ENCODE measurements around the gene WSB1.

The WSB1 gene

DNA sequence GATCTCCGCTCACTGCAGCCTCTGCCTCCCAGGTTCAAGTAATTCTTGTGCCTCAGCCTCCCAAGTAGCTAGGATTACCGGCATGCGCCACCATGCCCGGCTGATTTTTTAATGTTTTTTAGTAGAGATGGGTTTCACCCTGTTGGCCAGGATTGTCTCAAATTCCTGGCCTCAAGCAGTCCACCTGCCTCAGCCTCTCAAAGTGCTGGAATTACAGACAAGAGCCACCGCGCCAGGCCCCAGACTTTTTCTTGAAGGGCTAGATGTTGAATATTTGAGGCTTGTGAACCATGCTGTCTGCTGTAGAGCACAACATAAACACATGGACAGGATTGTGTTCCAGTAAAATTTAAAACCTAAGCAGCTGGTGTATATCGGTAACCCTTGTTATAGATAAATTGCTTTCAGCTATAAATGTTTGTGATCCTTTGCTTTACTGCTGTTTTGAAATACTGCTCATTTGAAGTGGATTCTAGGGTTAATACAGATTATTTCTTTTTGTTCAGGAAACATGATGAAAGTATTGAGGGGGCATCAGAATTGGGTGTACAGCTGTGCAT, 12.4 kb downstream of the WSB1 start:
- Histone ChIP-seq H3K9ac (ENCODE audit: low read length) (no peak overlapping the region), H3K27me3 (ENCODE audit: control insufficient read depth, insufficient read depth, low read length) (no peaks in the 10 kb centered on the region), H3K4me1 (ENCODE audit: control insufficient read depth, insufficient read depth, low read length) (peaks cover 6% of the 10 kb centered on the region), H3K4me3 (ENCODE audit: low read length) (no peak overlapping the region), H3K36me3 (ENCODE audit: control insufficient read depth, insufficient read depth, low read length) (peaks cover 23% of the 10 kb centered on the region), H3K27ac (ENCODE audit: low read depth, low read length) (no peak overlapping the region)

DNA sequence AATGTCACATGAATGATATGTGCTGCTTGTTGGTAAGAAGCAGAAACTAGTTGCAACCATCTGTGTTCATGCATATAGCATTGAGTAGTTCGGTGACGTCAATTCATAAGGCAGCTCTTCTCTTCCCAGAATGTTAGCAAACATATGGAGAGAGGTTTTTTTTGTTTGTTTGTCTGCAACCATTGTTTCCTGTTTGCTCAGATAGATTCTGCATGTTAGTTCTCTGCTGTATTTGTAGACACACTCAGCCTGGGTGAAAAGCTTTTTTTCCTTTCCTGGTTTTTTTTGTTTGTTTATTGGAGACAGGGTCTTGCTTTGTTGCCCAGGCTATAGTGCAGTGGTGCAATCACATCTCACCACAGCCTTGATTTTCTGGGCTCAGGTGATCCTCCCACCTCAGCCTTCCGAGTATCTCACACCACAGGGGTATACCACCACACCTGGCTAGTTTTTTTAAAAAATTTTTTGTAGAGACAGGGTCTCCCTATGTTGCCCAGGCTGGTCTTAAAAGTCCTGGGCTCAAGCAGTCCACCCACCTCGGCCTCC, 16.7 kb downstream of the WSB1 start:
- Histone ChIP-seq H3K36me3 (ENCODE audit: control insufficient read depth, insufficient read depth, low read length) (peaks cover 34% of the 10 kb centered on the region), H3K27ac (ENCODE audit: low read depth, low read length) (no peak overlapping the region), H3K4me3 (ENCODE audit: low read length) (no peak overlapping the region), H3K9ac (ENCODE audit: low read length) (no peak overlapping the region), H3K27me3 (ENCODE audit: control insufficient read depth, insufficient read depth, low read length) (no peaks in the 10 kb centered on the region), H3K4me1 (ENCODE audit: control insufficient read depth, insufficient read depth, low read length) (peaks cover 11% of the 10 kb centered on the region)

DNA sequence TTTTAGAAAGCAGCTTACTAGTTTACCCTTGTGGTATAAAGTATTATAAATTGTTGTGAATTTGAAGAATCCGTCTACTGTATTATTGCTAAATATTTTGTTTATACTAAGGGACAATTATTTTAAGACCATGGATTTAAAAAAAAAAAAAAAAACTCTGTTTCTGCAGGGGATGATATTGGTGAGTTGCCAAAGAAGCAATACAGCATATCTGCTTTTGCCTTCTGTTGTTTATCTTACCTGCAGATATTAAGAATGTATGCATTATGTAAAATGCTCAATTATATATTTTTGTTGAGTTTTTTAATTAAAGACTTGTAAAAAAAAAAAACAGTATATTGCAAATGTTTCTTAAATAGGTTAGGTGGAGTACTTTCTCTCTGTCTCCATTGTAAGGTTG, 19.4 kb downstream of the WSB1 start:
- H3K4me3 ChIP-seq (ENCODE audit: low read length) = no peak overlapping the region
- no peak overlapping the region for H3K9ac ChIP-seq (ENCODE audit: low read length)
- H3K36me3 ChIP-seq (ENCODE audit: control insufficient read depth, insufficient read depth, low read length) = peaks cover 29% of the 10 kb centered on the region
- peaks cover 14% of the 10 kb centered on the region for H3K4me1 ChIP-seq (ENCODE audit: control insufficient read depth, insufficient read depth, low read length)
- peak overlapping the region; percentile 30 for H3K27ac ChIP-seq (ENCODE audit: low read depth, low read length)
- H3K27me3 ChIP-seq (ENCODE audit: control insufficient read depth, insufficient read depth, low read length) = no peaks in the 10 kb centered on the region

DNA sequence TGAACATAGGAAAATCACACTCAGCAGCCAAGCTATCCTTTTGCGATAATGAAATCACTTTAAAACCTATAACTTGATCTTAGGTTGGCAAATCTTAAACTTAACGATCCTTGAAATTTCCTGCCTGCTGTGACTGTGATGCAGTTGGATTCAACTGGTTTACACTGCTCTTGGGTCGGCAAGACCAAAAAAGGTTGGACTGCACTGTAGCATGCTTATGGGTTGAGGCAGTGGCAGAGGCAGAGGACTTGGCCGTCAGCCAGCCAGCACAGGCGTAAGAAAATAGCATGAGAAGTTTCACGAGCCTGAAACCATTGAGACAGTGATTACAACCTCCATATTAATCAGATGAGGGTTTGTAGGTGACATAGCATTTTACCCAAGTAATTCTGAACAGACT, 21.4 kb downstream of the WSB1 start:
- Histone ChIP-seq H3K36me3 (ENCODE audit: control insufficient read depth, insufficient read depth, low read length) (peaks cover 25% of the 10 kb centered on the region), H3K9ac (ENCODE audit: low read length) (no peak overlapping the region), H3K4me3 (ENCODE audit: low read length) (no peak overlapping the region), H3K4me1 (ENCODE audit: control insufficient read depth, insufficient read depth, low read length) (peaks cover 25% of the 10 kb centered on the region), H3K27ac (ENCODE audit: low read depth, low read length) (peak overlapping the region; percentile 96), H3K27me3 (ENCODE audit: control insufficient read depth, insufficient read depth, low read length) (no peaks in the 10 kb centered on the region)

DNA sequence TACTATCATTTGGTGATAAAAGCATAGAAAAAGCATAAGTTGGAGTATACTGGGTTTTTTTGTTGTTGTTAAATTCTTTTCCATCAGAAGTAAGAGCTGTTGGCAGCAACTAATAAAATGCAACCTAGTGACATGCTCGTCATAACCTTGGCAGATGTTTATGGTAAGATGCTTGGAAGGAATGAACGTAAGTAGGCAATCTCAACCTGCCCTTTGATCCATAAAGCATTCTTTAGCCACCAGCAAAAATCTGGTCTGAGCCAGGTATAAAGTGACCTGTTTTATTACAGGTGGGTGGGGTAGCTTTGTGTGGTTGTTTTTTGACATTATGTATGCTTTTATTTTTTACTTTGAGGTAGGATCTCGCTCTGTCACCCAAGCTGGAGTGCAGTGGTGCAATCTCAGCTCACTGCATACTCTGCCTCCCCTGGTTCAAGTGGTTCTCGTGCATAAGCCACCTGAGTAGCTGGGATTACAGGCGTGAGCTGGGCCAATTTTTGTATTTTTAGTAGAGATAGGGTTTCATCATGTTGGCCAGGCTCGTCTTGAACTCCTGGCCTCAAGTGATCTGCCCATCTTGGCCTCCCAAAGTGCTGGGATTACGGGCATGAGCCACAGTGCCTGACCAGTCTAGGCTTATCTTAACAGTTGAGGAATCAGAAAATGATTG, 22.0 kb downstream of the WSB1 start:
- Histone ChIP-seq H3K4me3 (ENCODE audit: low read length) (peak overlapping the region; percentile 14), H3K36me3 (ENCODE audit: control insufficient read depth, insufficient read depth, low read length) (peaks cover 20% of the 10 kb centered on the region), H3K9ac (ENCODE audit: low read length) (no peak overlapping the region), H3K27ac (ENCODE audit: low read depth, low read length) (peak overlapping the region; percentile 96), H3K27me3 (ENCODE audit: control insufficient read depth, insufficient read depth, low read length) (no peaks in the 10 kb centered on the region), H3K4me1 (ENCODE audit: control insufficient read depth, insufficient read depth, low read length) (peaks cover 27% of the 10 kb centered on the region)

DNA sequence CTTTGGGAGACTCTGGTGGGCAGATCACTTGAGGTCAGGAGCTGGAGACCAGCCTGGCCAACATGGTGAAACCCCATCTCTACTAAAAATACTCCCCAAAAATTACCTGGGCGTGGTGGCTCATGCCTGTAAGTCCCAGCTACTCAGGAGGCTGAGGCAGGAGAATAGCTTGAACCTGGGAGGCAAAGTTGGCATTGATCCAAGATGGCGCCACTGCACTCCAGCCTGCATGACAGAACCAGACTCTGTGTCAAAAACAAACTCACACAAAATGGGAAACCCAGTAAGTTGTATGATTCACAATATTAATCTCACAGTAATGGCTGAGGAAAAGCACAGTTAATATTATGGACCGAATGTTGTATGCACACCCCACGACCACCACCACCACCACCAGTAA, 24.3 kb downstream of the WSB1 start:
- peaks cover 7% of the 10 kb centered on the region for H3K36me3 ChIP-seq (ENCODE audit: control insufficient read depth, insufficient read depth, low read length)
- H3K27ac ChIP-seq (ENCODE audit: low read depth, low read length) = no peak overlapping the region
- no peak overlapping the region for H3K4me3 ChIP-seq (ENCODE audit: low read length)
- no peaks in the 10 kb centered on the region for H3K27me3 ChIP-seq (ENCODE audit: control insufficient read depth, insufficient read depth, low read length)
- no peak overlapping the region for H3K9ac ChIP-seq (ENCODE audit: low read length)
- peaks cover 27% of the 10 kb centered on the region for H3K4me1 ChIP-seq (ENCODE audit: control insufficient read depth, insufficient read depth, low read length)

DNA sequence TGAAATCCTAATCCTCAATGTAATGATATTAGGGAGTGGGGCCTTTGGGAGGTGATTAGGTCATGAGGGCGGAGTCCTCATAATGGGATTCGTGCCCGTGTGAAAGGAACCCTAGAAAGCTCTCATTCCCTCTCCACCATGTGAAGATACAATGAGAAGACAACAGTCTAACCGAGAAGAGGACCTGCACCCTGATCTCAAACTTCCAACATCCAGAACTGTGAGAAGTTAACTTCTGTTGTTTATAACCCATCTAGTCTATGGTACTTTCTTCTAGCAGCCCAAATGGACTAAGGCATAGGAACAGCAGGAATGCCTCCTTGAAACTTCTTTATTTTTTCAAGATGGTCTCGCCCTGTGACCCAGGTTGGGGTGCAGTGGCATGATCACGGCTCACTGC, 24.7 kb downstream of the WSB1 start:
- Histone ChIP-seq H3K4me1 (ENCODE audit: control insufficient read depth, insufficient read depth, low read length) (peaks cover 30% of the 10 kb centered on the region), H3K36me3 (ENCODE audit: control insufficient read depth, insufficient read depth, low read length) (peaks cover 7% of the 10 kb centered on the region), H3K27ac (ENCODE audit: low read depth, low read length) (peak overlapping the region; percentile 23), H3K27me3 (ENCODE audit: control insufficient read depth, insufficient read depth, low read length) (no peaks in the 10 kb centered on the region), H3K9ac (ENCODE audit: low read length) (no peak overlapping the region), H3K4me3 (ENCODE audit: low read length) (no peak overlapping the region)

DNA sequence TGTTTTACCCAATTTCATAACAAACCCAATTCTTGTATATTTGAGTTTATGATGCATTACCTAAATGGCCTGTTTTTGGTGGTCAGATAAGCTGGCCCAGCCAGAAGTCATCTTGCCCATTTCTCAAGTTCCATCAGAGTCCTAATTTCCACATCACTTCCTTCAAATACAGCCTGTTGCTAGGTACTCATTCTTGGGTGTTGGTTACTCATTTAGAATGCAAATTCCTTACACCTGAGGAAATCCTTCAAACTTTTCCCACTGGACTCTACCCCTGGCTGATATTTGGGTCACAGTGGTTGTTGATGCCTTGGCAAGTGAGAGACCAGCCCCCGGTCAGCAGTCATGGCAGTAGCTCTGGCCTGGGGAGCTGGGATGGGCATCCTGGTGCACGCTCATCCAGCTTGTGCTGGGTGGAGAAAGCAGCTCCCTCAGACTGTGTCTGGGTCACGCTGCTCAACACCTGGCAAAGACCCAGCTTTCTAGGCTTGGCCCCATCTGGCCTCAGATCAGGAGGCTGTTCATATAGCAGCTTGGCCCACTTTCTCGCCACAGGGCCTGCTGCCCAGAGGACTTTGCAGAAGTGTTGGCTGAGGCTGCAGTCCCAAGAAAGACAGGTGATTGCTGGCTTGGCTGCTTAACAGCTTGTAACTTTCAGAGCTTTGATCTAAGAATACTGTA, 25.8 kb downstream of the WSB1 start:
- peak overlapping the region; percentile 84 for H3K27ac ChIP-seq (ENCODE audit: low read depth, low read length)
- H3K9ac ChIP-seq (ENCODE audit: low read length) = no peak overlapping the region
- H3K36me3 ChIP-seq (ENCODE audit: control insufficient read depth, insufficient read depth, low read length) = peaks cover 4% of the 10 kb centered on the region
- H3K27me3 ChIP-seq (ENCODE audit: control insufficient read depth, insufficient read depth, low read length) = no peaks in the 10 kb centered on the region
- peaks cover 35% of the 10 kb centered on the region for H3K4me1 ChIP-seq (ENCODE audit: control insufficient read depth, insufficient read depth, low read length)
- no peak overlapping the region for H3K4me3 ChIP-seq (ENCODE audit: low read length)

DNA sequence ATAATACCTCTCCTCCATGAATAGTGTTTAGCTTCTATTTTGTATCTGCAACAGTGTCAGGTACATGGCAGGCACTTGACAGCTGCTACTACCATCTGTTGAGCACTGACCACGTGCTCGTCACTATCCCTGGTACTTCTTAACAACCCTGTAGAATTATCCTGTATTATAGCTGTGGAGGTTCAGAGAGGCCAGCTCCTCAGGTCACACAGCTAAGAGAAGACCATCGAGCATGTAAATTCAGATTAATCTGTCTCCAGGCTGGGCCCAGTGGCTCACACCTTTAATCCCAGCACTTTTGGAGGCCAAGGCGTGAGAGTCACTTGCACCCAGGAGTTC, 26.3 kb downstream of the WSB1 start:
- Histone ChIP-seq H3K27me3 (ENCODE audit: control insufficient read depth, insufficient read depth, low read length) (no peaks in the 10 kb centered on the region), H3K27ac (ENCODE audit: low read depth, low read length) (peak overlapping the region; percentile 84), H3K4me3 (ENCODE audit: low read length) (no peak overlapping the region), H3K36me3 (ENCODE audit: control insufficient read depth, insufficient read depth, low read length) (peaks cover 4% of the 10 kb centered on the region), H3K9ac (ENCODE audit: low read length) (no peak overlapping the region), H3K4me1 (ENCODE audit: control insufficient read depth, insufficient read depth, low read length) (peaks cover 31% of the 10 kb centered on the region)

DNA sequence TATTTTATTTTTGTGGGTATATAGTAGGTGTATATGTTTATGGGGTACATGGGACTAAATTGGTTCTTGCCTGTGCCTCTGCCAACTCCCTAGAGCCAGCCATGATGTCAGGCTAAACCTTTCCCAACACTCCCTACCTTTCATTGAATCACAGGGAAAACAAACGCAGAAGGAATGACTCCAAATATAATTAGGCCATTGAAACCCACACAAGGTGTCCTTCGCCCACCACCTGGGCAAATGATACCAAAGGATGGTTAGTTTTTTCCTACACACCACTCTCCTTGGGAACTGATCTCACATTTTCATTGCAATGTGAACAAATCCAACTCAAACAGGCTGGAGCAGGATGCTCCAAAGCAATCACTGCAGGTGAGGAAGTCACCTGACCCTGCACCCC, 27.5 kb downstream of the WSB1 start:
- H3K4me1 ChIP-seq (ENCODE audit: control insufficient read depth, insufficient read depth, low read length) = peaks cover 21% of the 10 kb centered on the region

DNA sequence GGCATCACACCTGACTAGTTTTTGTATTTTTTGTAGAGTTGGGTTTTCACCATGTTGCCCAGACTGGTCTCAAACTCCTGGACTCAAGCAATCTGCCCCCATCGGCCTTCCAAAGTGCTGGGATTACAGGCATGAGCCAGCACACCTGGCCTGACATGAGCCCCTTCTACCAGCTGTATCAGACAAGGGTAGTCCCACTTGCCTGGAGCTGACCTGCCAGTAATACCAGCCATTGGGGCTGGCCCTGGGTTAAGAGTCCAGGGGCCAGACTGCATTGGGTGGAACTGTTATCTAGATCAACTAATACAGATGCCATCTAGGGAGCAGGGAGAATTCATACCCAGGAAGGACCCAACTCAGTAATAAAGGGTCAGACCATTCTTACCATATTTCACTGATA, 28.1 kb downstream of the WSB1 start:
- H3K27ac ChIP-seq (ENCODE audit: low read depth, low read length) = no peak overlapping the region
- peaks cover 4% of the 10 kb centered on the region for H3K36me3 ChIP-seq (ENCODE audit: control insufficient read depth, insufficient read depth, low read length)
- H3K27me3 ChIP-seq (ENCODE audit: control insufficient read depth, insufficient read depth, low read length) = no peaks in the 10 kb centered on the region
- peaks cover 21% of the 10 kb centered on the region for H3K4me1 ChIP-seq (ENCODE audit: control insufficient read depth, insufficient read depth, low read length)
- H3K4me3 ChIP-seq (ENCODE audit: low read length) = no peak overlapping the region
- H3K9ac ChIP-seq (ENCODE audit: low read length) = no peak overlapping the region

More for the DNA sequence above, 27.5 kb downstream of the WSB1 start:
- H3K27me3 ChIP-seq (ENCODE audit: control insufficient read depth, insufficient read depth, low read length) = no peaks in the 10 kb centered on the region
- H3K36me3 ChIP-seq (ENCODE audit: control insufficient read depth, insufficient read depth, low read length) = peaks cover 4% of the 10 kb centered on the region
- no peak overlapping the region for H3K27ac ChIP-seq (ENCODE audit: low read depth, low read length)
- H3K9ac ChIP-seq (ENCODE audit: low read length) = no peak overlapping the region
- H3K4me3 ChIP-seq (ENCODE audit: low read length) = no peak overlapping the region

DNA sequence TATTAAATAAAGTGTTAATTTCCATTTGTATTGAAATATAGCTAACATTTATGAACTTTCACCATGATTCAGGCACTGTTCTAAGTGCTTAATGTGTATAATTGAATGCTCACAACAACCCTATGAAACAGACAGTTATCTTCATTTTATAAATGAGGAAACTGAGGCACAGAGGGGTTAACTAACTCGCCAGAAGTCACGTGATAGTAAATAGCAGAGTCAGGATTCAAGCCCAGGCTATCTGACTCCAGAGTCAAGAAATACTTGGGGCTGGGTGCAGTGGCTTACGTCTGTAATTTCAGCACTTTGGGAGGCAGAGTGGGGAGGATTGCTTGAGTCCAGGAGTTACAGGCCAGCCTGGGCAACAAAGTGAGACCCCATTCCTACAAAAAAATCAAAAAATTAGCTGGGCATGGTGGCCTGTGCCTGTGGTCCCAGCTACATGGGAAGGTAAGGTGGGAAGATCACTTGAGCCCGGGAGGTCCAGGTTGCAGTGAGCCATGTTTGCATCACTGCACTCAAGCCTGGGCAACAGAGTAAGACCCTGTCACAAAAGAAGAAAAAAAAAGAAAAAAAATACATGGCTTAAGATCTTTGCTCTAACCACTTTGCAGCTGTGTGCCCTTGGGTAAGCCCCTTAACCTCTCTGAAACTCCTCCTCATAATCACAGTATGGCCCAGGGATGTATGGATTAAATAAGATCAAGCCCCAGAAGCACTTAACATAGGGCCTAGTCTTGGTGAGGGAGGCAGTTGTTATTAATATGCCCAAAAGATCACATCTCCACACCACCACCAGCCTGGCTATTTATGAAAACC, 29.0 kb downstream of the WSB1 start:
- no peak overlapping the region for H3K4me3 ChIP-seq (ENCODE audit: low read length)
- no peak overlapping the region for H3K27ac ChIP-seq (ENCODE audit: low read depth, low read length)
- peaks cover 21% of the 10 kb centered on the region for H3K4me1 ChIP-seq (ENCODE audit: control insufficient read depth, insufficient read depth, low read length)
- H3K27me3 ChIP-seq (ENCODE audit: control insufficient read depth, insufficient read depth, low read length) = no peaks in the 10 kb centered on the region
- peaks cover 4% of the 10 kb centered on the region for H3K36me3 ChIP-seq (ENCODE audit: control insufficient read depth, insufficient read depth, low read length)
- H3K9ac ChIP-seq (ENCODE audit: low read length) = no peak overlapping the region
